IMR-90 (cell line): Measurements from ENCODE around the gene ROBO2.

Experiments used
- CEBPB ChIP-seq: IDR thresholded peaks from 2 replicates; pipeline ENCODE4 v1.6.1; 2012; ENCODE audit warnings: low read depth, low read length, improper control_type of control experiment
- FOS ChIP-seq: fragments of 150-350 bp; IDR thresholded peaks from 2 replicates; pipeline ENCODE4 v1.6.1; 2016; ENCODE audit warnings: low read depth, low read length
- MAFK ChIP-seq: IDR thresholded peaks from 2 replicates; pipeline ENCODE4 v1.6.1; 2012; ENCODE audit warnings: low read depth, low read length, improper control_type of control experiment
- MXI1 ChIP-seq: IDR thresholded peaks from 2 replicates; pipeline ENCODE4 v1.6.1; 2012; ENCODE audit warnings: low read depth, mild to moderate bottlenecking, low read length, moderate library complexity, borderline replicate concordance
- POLR2A ChIP-seq: IDR thresholded peaks from 2 replicates; pipeline ENCODE4 v1.6.1; 2012; ENCODE audit warnings: mild to moderate bottlenecking, low read depth, low read length
- RAD21 ChIP-seq: IDR thresholded peaks from 2 replicates; pipeline ENCODE4 v1.6.1; 2012; ENCODE audit warnings: low read length, improper control_type of control experiment
- RFX5 ChIP-seq: IDR thresholded peaks from 2 replicates; pipeline ENCODE4 v1.8.0; 2012; ENCODE audit warnings: low read depth, mild to moderate bottlenecking, low read length, moderate library complexity
- TF ChIP-seq, protein P1 (sequence below): conservative IDR thresholded peaks from 2 replicates; pipeline ENCODE4 v1.5.1; 2012; ENCODE audit warnings: mild to moderate bottlenecking, low read depth, low read length, improper control_type of control experiment
- TF ChIP-seq, protein P2 (sequence below): fragments of 150-350 bp; IDR thresholded peaks from 2 replicates; pipeline ENCODE4 v1.6.1; 2017; ENCODE audit warnings: mild to moderate bottlenecking, antibody characterized with exemption, low read length, low read depth

DNA sequence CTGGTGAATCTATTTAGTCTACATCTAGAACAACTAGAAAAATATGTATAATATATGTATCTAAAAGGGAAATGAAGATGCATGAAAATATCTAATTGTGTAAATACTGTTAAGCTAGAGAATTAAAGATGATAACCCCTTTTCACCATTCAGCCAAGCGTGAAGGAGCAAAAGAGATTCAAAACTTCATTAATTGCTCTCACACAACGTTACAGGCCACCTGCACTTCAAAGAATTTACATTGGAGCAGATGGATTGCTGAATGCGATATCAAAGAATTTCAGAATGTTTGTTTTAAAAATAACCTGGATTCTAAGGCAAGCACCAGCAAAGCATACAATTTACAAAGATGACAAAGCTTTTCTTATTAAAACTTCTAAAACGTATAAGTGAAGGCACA is 243.2 kb downstream of the ROBO2 start:
- no peak for TF ChIP-seq FOS
- TF ChIP-seq POLR2A = no peak
- TF ChIP-seq RAD21 = no peak
- TF ChIP-seq, protein P1, sequence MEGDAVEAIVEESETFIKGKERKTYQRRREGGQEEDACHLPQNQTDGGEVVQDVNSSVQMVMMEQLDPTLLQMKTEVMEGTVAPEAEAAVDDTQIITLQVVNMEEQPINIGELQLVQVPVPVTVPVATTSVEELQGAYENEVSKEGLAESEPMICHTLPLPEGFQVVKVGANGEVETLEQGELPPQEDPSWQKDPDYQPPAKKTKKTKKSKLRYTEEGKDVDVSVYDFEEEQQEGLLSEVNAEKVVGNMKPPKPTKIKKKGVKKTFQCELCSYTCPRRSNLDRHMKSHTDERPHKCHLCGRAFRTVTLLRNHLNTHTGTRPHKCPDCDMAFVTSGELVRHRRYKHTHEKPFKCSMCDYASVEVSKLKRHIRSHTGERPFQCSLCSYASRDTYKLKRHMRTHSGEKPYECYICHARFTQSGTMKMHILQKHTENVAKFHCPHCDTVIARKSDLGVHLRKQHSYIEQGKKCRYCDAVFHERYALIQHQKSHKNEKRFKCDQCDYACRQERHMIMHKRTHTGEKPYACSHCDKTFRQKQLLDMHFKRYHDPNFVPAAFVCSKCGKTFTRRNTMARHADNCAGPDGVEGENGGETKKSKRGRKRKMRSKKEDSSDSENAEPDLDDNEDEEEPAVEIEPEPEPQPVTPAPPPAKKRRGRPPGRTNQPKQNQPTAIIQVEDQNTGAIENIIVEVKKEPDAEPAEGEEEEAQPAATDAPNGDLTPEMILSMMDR = no peak
- TF ChIP-seq, protein P2, sequence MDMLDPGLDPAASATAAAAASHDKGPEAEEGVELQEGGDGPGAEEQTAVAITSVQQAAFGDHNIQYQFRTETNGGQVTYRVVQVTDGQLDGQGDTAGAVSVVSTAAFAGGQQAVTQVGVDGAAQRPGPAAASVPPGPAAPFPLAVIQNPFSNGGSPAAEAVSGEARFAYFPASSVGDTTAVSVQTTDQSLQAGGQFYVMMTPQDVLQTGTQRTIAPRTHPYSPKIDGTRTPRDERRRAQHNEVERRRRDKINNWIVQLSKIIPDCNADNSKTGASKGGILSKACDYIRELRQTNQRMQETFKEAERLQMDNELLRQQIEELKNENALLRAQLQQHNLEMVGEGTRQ = no peak
- TF ChIP-seq CEBPB = no peak
- TF ChIP-seq RFX5 = no peak
- no peak for TF ChIP-seq MAFK
- TF ChIP-seq MXI1 = no peak
